Liver (tissue), 3 donors: Measurements from ENCODE around the gene PIGM.

Experiments used
- GABPA ChIP-seq, 2 donors: IDR thresholded peaks in 1 of 2; conservative IDR thresholded peaks in 1 of 2; 2 replicates each; pipeline ENCODE4 v1.6.1; 2016; ENCODE audit warnings: antibody characterized with exemption in 2 of 2, mild to moderate bottlenecking in 1 of 2, moderate library complexity in 1 of 2
- JUND ChIP-seq, 2 donors: IDR thresholded peaks; 2 replicates each; pipeline ENCODE4 v1.6.1; 2016; ENCODE audit warnings: antibody characterized with exemption in 2 of 2
- MAX ChIP-seq: IDR thresholded peaks from 2 replicates; pipeline ENCODE4 v1.6.1; 2016; ENCODE audit warnings: antibody characterized with exemption
- RAD21 ChIP-seq, 2 donors: IDR thresholded peaks; 2 replicates each; pipeline ENCODE4 v1.6.1; 2016; ENCODE audit warnings: antibody characterized with exemption in 2 of 2, mild to moderate bottlenecking in 2 of 2
- SP1 ChIP-seq: IDR thresholded peaks from 2 replicates; pipeline ENCODE4 v1.6.1; 2018; ENCODE audit warnings: antibody characterized with exemption, mild to moderate bottlenecking
- TAF1 ChIP-seq: conservative IDR thresholded peaks from 2 replicates; pipeline ENCODE4 v1.6.1; 2016; ENCODE audit warnings: antibody characterized with exemption, mild to moderate bottlenecking
- YY1 ChIP-seq: IDR thresholded peaks from 2 replicates; pipeline ENCODE4 v1.6.1; 2016; ENCODE audit warnings: antibody characterized with exemption, mild to moderate bottlenecking
- TF ChIP-seq, protein P1 (sequence below): fragments of 150-350 bp; IDR thresholded peaks from 2 replicates; pipeline ENCODE4 v1.5.1; 2017; ENCODE audit warnings: improper control_type of control experiment, low read depth, low read length; ENCODE audit not compliant: missing input control
- TF ChIP-seq, protein P2 (sequence below): IDR thresholded peaks from 2 replicates; pipeline ENCODE4 v1.6.1; 2016; ENCODE audit warnings: antibody characterized with exemption
- TF ChIP-seq, protein P3 (sequence below): IDR thresholded peaks from 2 replicates; pipeline ENCODE4 v1.6.1; 2016; ENCODE audit warnings: antibody characterized with exemption, mild to moderate bottlenecking
- donor health status: healthy.
- donor health status: healthy.

DNA sequence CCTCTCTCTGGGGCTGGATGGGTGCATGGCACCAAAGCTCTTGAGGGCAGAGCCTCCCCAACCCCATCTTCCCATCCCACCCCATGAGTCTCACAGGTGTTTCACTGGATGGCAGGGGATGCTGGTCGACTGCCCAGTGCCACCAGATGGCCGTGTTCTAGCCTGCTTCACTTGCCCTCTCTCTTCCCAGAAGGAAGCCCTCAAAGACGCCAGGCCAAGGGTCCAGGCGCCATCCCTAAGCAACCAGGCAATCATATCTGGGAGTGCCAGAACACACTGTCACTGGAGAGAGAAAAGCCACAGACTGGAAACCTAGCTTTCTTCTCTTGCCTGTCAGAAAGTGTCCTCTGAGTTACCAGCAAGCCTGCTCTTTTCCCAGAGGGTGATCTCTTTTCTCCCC, 26.7 kb downstream of the PIGM start:
- TF ChIP-seq JUND (IDR thresholded peaks at IDR 0.05) (no peak), MAX (no peak), YY1 (no peak), TAF1 (no peak), RAD21 (IDR thresholded peaks at IDR 0.05) (no peak), SP1 (no peak), GABPA (IDR thresholded peaks at IDR 0.05 in 1 of 2, conservative IDR thresholded peaks at IDR 0.05 in 1 of 2) (no peak)
- TF ChIP-seq, protein P1, sequence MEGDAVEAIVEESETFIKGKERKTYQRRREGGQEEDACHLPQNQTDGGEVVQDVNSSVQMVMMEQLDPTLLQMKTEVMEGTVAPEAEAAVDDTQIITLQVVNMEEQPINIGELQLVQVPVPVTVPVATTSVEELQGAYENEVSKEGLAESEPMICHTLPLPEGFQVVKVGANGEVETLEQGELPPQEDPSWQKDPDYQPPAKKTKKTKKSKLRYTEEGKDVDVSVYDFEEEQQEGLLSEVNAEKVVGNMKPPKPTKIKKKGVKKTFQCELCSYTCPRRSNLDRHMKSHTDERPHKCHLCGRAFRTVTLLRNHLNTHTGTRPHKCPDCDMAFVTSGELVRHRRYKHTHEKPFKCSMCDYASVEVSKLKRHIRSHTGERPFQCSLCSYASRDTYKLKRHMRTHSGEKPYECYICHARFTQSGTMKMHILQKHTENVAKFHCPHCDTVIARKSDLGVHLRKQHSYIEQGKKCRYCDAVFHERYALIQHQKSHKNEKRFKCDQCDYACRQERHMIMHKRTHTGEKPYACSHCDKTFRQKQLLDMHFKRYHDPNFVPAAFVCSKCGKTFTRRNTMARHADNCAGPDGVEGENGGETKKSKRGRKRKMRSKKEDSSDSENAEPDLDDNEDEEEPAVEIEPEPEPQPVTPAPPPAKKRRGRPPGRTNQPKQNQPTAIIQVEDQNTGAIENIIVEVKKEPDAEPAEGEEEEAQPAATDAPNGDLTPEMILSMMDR = no peak
- TF ChIP-seq, protein P2, sequence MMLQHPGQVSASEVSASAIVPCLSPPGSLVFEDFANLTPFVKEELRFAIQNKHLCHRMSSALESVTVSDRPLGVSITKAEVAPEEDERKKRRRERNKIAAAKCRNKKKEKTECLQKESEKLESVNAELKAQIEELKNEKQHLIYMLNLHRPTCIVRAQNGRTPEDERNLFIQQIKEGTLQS = no peak
- TF ChIP-seq, protein P3, sequence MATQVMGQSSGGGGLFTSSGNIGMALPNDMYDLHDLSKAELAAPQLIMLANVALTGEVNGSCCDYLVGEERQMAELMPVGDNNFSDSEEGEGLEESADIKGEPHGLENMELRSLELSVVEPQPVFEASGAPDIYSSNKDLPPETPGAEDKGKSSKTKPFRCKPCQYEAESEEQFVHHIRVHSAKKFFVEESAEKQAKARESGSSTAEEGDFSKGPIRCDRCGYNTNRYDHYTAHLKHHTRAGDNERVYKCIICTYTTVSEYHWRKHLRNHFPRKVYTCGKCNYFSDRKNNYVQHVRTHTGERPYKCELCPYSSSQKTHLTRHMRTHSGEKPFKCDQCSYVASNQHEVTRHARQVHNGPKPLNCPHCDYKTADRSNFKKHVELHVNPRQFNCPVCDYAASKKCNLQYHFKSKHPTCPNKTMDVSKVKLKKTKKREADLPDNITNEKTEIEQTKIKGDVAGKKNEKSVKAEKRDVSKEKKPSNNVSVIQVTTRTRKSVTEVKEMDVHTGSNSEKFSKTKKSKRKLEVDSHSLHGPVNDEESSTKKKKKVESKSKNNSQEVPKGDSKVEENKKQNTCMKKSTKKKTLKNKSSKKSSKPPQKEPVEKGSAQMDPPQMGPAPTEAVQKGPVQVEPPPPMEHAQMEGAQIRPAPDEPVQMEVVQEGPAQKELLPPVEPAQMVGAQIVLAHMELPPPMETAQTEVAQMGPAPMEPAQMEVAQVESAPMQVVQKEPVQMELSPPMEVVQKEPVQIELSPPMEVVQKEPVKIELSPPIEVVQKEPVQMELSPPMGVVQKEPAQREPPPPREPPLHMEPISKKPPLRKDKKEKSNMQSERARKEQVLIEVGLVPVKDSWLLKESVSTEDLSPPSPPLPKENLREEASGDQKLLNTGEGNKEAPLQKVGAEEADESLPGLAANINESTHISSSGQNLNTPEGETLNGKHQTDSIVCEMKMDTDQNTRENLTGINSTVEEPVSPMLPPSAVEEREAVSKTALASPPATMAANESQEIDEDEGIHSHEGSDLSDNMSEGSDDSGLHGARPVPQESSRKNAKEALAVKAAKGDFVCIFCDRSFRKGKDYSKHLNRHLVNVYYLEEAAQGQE = no peak
